GM12873 (cell line): ENCODE data around the gene CLASP2.

Experiments
- CTCF ChIP-seq: IDR thresholded peaks from 2 replicates; pipeline ENCODE4 v1.5.1; 2012; ENCODE audit warnings: low read depth, mild to moderate bottlenecking, moderate library complexity, low read length, control low read depth; ENCODE audit not compliant: insufficient read depth; ENCODE audit errors: missing control alignments

The CLASP2 gene

GRCh38 chr3:33687406-33688010 is 30.5 kb downstream of the CLASP2 start:
- TF ChIP-seq CTCF = no peak

DNA sequence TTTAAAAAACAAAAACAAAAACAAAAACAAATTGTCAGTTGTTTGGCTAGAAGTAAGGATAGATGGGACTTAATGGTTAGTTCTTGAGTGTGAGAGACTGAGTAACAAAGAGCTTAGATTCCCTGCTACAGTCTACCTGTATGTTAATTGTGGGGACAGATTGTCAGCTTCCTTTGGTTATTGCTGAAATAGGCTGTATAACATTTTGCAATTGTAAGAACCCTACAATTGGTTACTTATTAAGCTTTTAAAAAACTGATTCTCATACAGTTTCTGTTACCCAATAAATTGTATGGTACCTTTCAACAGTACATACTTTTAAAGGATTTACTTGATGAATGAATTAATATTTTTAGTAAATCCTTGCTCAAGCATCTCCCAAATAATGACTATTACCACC is 35.3 kb downstream of the CLASP2 start:
- no peak for TF ChIP-seq CTCF

GRCh38 chr3:33681667-33682066 is 36.4 kb downstream of the CLASP2 start:
- TF ChIP-seq CTCF = no peak

DNA sequence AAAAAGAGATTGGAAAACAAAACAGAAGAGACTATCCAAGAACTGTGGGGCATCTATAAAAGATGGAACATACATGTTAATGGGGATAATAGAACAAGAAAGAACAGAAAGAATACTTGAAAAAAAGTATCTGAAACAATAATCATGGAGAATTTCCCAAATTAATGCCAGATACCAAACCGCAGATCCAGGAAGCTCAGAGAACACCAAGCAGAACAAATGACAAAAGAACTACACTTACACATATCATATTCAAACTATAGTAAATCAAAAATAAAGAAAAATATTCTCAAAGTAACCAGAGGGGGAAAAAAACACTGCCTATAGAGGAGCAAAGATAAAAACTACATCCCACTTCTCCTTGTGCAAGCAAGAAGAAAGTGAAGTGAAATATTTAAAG is 40.0 kb downstream of the CLASP2 start:
- TF ChIP-seq CTCF = no peak

DNA sequence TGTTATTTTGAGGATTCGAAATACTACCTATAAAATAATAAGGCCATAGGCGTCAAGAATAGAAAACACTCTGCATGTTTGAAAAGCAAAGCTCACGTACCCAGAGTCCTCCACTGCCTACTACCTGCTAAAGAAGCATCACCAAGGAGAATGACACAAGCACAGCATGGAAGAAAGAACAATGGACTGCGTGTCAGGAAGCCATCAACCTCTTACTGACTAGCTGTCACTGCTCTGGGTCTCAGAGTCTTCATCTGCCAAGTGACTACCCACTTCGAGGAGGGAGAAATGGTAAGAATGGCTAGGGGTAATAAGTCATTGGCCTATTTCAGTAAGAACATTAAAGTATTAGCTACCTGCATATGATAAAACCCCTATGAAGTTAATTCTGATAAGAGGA is 49.4 kb downstream of the CLASP2 start:
- TF ChIP-seq CTCF = no peak

DNA sequence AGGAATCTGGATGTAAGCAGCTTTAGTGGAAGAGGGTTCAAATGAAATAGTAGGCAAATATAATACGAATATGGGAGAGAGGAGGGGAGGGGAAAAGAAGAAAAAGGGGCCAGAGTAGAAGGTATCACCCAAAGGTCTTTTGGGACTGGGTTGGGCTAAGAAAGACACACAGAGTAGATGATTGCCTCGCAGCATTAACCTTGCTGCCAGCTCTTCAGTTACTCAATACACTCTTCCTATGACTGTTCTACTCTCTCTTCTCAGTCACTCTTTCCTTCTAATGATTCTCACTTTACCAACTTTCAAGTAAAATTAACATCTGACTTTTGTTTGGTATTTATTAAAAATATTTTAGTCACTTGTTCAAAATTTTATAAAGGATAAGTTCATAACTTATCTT is 52.8 kb downstream of the CLASP2 start:
- no peak for TF ChIP-seq CTCF

DNA sequence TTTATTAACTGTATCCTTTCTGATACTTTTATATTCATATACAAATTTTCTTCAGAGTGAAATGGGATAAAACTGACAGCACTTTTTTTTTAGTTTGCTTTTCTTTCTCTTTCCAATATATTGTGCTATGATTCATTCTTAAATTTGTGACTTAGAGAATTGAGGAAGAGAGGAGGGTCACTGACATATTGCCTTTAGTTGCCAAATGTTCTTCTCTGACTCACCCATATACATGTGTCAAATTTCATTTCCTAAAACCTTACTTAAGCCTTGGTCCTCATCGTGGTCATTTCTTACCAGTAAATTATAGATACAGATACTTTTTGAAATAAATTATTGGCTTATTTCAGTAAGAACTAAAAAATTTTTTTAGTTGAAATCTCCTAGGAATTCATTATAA is 53.9 kb downstream of the CLASP2 start:
- TF ChIP-seq CTCF = no peak
